H9 (cell line): Measurements from ENCODE around the gene RHOU. TPM values are rescaled to one million over a fixed set of nuclear protein-coding genes. Genes with fewer than 3 reads are reported as not detected.

Source experiments
- DNase-seq: peaks from one replicate; pipeline ENCODE4 v3.0.0-alpha.2; 2017
- H2AFZ ChIP-seq: one replicate; pipeline ENCODE4 v1.6.1; 2013; ENCODE audit warnings: mild to moderate bottlenecking, low read length, control low read depth, moderate library complexity
- H2AK5ac ChIP-seq: 2 replicates; pipeline ENCODE4 v1.6.1; 2013; ENCODE audit warnings: low read length, control low read depth, mixed read lengths; ENCODE audit not compliant: insufficient read length
- H2BK120ac ChIP-seq: one replicate; pipeline ENCODE4 v1.6.1; 2013; ENCODE audit warnings: low read depth, mild to moderate bottlenecking, low read length, control low read depth, inconsistent platforms; ENCODE audit not compliant: poor library complexity, severe bottlenecking
- H2BK12ac ChIP-seq: 2 replicates; pipeline ENCODE4 v1.6.1; 2013; ENCODE audit warnings: low read length, control low read depth, mixed read lengths, low read depth; ENCODE audit not compliant: insufficient read length
- H2BK15ac ChIP-seq: 2 replicates; pipeline ENCODE4 v1.6.1; 2013; ENCODE audit warnings: low read depth, low read length, control low read depth
- H2BK20ac ChIP-seq: one replicate; pipeline ENCODE4 v1.6.1; 2013; ENCODE audit warnings: low read depth, mild to moderate bottlenecking, low read length, control low read depth, inconsistent platforms; ENCODE audit not compliant: poor library complexity, severe bottlenecking
- H2BK5ac ChIP-seq: 2 replicates; pipeline ENCODE4 v1.6.1; 2013; ENCODE audit warnings: low read length, control low read depth, mixed read lengths; ENCODE audit not compliant: insufficient read length
- H3K14ac ChIP-seq: 2 replicates; pipeline ENCODE4 v1.6.1; 2013; ENCODE audit warnings: low read length, control low read depth; ENCODE audit not compliant: insufficient read depth
- H3K18ac ChIP-seq: 2 replicates; pipeline ENCODE4 v1.6.1; 2013; ENCODE audit warnings: low read depth, mild to moderate bottlenecking, mixed read lengths, low read length, control low read depth; ENCODE audit not compliant: insufficient read length
- H3K23ac ChIP-seq: 2 replicates; pipeline ENCODE4 v1.6.1; 2013; ENCODE audit warnings: low read length, control low read depth, mixed read lengths, low read depth; ENCODE audit not compliant: insufficient read length
- H3K23me2 ChIP-seq: 2 replicates; pipeline ENCODE4 v1.6.1; 2013; ENCODE audit warnings: low read depth, mild to moderate bottlenecking, mixed read lengths, low read length, control low read depth; ENCODE audit not compliant: insufficient read length, poor library complexity, severe bottlenecking
- H3K27ac ChIP-seq: 2 replicates; pipeline ENCODE4 v1.5.1; 2013; ENCODE audit warnings: low read length, control low read depth, mixed read lengths, low read depth; ENCODE audit not compliant: insufficient read length
- H3K27me3 ChIP-seq: 2 replicates; pipeline ENCODE4 v1.6.1; 2013; ENCODE audit warnings: low read length, control low read depth, inconsistent platforms; ENCODE audit not compliant: insufficient read depth
- H3K4ac ChIP-seq: 2 replicates; pipeline ENCODE4 v1.6.1; 2013; ENCODE audit warnings: low read depth, mild to moderate bottlenecking, control low read depth, inconsistent platforms, low read length, moderate library complexity
- H3K4me1 ChIP-seq: 2 replicates; pipeline ENCODE4 v1.6.1; 2013; ENCODE audit warnings: low read length, control low read depth, inconsistent platforms; ENCODE audit not compliant: insufficient read depth
- H3K4me2 ChIP-seq: 2 replicates; pipeline ENCODE4 v1.6.1; 2013; ENCODE audit warnings: low read length, control low read depth, mixed read lengths; ENCODE audit not compliant: insufficient read length, insufficient read depth
- H3K56ac ChIP-seq: 2 replicates; pipeline ENCODE4 v1.6.1; 2013; ENCODE audit warnings: low read depth, mild to moderate bottlenecking, mixed read lengths, low read length, control low read depth; ENCODE audit not compliant: insufficient read length
- H3K79me1 ChIP-seq: 2 replicates; pipeline ENCODE4 v1.6.1; 2013; ENCODE audit warnings: low read depth, mild to moderate bottlenecking, moderate library complexity, low read length, control low read depth, inconsistent platforms; ENCODE audit not compliant: insufficient read depth, poor library complexity, severe bottlenecking
- H3K79me2 ChIP-seq: 2 replicates; pipeline ENCODE4 v1.6.1; 2013; ENCODE audit warnings: low read length, control low read depth, inconsistent platforms; ENCODE audit not compliant: insufficient read depth
- H3K9ac ChIP-seq: 2 replicates; pipeline ENCODE4 v1.6.1; 2013; ENCODE audit warnings: low read length, control low read depth, mixed read lengths; ENCODE audit not compliant: insufficient read length; ENCODE audit errors: extremely low read depth
- H3K9me3 ChIP-seq: one replicate; pipeline ENCODE4 v1.6.1; 2013; ENCODE audit warnings: low read depth, low read length, inconsistent platforms; ENCODE audit not compliant: control insufficient read depth
- H3T11ph ChIP-seq: one replicate; pipeline ENCODE4 v1.6.1; 2013; ENCODE audit warnings: mild to moderate bottlenecking, low read length, control low read depth, inconsistent platforms
- H4K20me1 ChIP-seq: one replicate; pipeline ENCODE4 v1.6.1; 2013; ENCODE audit not compliant: control insufficient read depth, insufficient read length, insufficient read depth
- H4K5ac ChIP-seq: 2 replicates; pipeline ENCODE4 v1.6.1; 2013; ENCODE audit warnings: low read depth, mild to moderate bottlenecking, mixed read lengths, low read length, control low read depth; ENCODE audit not compliant: insufficient read length
- H4K8ac ChIP-seq: replicated peaks from 2 replicates; pipeline ENCODE4 v1.6.1; 2013; ENCODE audit warnings: low read length, control low read depth, mixed read lengths, low read depth; ENCODE audit not compliant: insufficient read length
- H4K91ac ChIP-seq: 2 replicates; pipeline ENCODE4 v1.6.1; 2013; ENCODE audit warnings: low read depth, mild to moderate bottlenecking, moderate library complexity, mixed read lengths, low read length, control low read depth; ENCODE audit not compliant: insufficient read length
- H3K27ac Mint-ChIP-seq, 3 experiments: 2 replicates in 2 of 3; 3 replicates in 1 of 3; pipeline ENCODE4 v1.8.0; 2020 to 2021; ENCODE audit warnings: mixed read lengths in 3 of 3, mild to moderate bottlenecking in 1 of 3, moderate library complexity in 1 of 3
- H3K27me3 Mint-ChIP-seq: 2 replicates; pipeline ENCODE4 v1.8.0; 2021; ENCODE audit warnings: low read depth, mild to moderate bottlenecking, moderate library complexity, mixed read lengths
- H3K36me3 Mint-ChIP-seq, 3 experiments: 2 replicates in 2 of 3; 3 replicates in 1 of 3; pipeline ENCODE4 v1.8.0; 2020 to 2021; ENCODE audit warnings: low read depth in 3 of 3, mixed read lengths in 3 of 3; ENCODE audit not compliant: insufficient read depth in 1 of 3
- H3K4me1 Mint-ChIP-seq, 2 experiments: 2 replicates each; pipeline ENCODE4 v1.8.0; 2020; ENCODE audit warnings: mixed read lengths in 2 of 2
- H3K4me3 Mint-ChIP-seq, 2 experiments: 2 replicates in 1 of 2; 3 replicates in 1 of 2; pipeline ENCODE4 v1.8.0; 2020 to 2021; ENCODE audit warnings: mild to moderate bottlenecking in 2 of 2, mixed read lengths in 2 of 2, moderate library complexity in 1 of 2
- H3K9me3 Mint-ChIP-seq, 2 experiments: 2 replicates in 1 of 2; 3 replicates in 1 of 2; pipeline ENCODE4 v1.8.0; 2020; ENCODE audit warnings: mild to moderate bottlenecking in 2 of 2, mixed read lengths in 2 of 2, moderate library complexity in 1 of 2
- WGBS: extraction: QIAGEN DNeasy Blood & Tissue Kit; methylation state at CpG from one replicate; pipeline ENCODE4 v1.1.7; 2013; ENCODE audit warnings: missing lambda C conversion rate, low lambda C conversion rate, mixed read lengths; ENCODE audit not compliant: insufficient read length; ENCODE audit errors: extremely low coverage; 5-methylcytosine and 5-hydroxymethylcytosine counted together
- total RNA-seq: library from RNA; stranded (reverse); gene quantifications from 2 replicates; pipeline ENCODE4 v1.2.1, GENCODE V29; 2021
- TF ChIP-seq, protein P1 (sequence below): fragments of 200-600 bp; sonication (generic); conservative IDR thresholded peaks from 3 replicates; pipeline ENCODE4 v1.8.0; 2021; ENCODE audit warnings: antibody characterized with exemption, mild to moderate bottlenecking

Gene RHOU
- total RNA-seq, 1 experiment from 2014 or later, result 3.9 TPM

DNA sequence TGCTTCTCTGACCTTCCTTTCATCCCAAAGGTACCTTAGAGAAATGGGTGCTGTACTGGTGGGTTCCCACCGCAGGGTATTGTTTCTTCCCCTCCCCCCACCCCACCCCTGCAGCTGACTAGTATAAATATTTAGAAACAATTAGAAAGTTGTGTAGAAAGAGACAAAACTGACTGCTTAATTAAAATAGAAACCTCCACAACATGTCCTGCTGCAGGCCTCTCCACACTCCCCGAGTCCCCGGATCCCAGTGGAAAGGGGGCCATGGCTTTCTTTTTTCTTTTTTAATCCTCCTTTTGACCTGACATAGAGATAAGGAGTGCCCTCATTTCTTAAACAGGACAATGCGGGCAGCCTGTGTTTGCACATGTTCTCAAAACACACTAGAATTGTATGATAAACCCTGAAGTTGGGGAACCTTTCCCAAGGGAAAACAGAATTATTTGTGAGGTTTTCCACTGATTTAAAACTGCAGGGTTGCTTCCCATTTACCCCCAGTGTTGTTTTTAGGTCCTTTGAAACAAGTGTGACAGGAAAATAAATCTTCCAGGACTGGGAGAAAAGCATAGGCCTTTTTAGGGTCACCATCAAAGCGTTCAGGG, 1.7 kb downstream of the RHOU start:
- H3K23me2 ChIP-seq, result peaks cover 10% of the 10 kb centered on the region
- H2BK120ac ChIP-seq, result no peak overlapping the region
- no peaks in the 10 kb centered on the region for H3K9me3 ChIP-seq
- H3K4me1 ChIP-seq, result no peaks in the 10 kb centered on the region
- H3K56ac ChIP-seq, result no peak overlapping the region
- Mint-ChIP-seq H3K27ac (no peak overlapping the region), H3K36me3 (peaks cover 0 to 6% (median 5%) of the 10 kb centered on the region in 3 experiments; a peak in 2 of 7 replicates), H3K4me1 (peaks cover 10 to 16% of the 10 kb centered on the region in 2 experiments), H3K9me3 (no peaks in the 10 kb centered on the region), H3K27me3 (peaks cover 44% of the 10 kb centered on the region), H3K4me3 (peak overlapping the region in 1 of 2 experiments; percentile 87; a peak in 4 of 5 replicates)
- H3K27me3 ChIP-seq, result no peaks in the 10 kb centered on the region; the same call in 1 of the 2 replicates
- H4K5ac ChIP-seq, result no peak overlapping the region
- no peak overlapping the region for H2BK12ac ChIP-seq
- no peak overlapping the region for H3K27ac ChIP-seq
- no peaks in the 10 kb centered on the region for H4K20me1 ChIP-seq
- H3K79me2 ChIP-seq, result no peaks in the 10 kb centered on the region
- H4K91ac ChIP-seq, result no peak overlapping the region
- no peak overlapping the region for H2BK20ac ChIP-seq
- peak overlapping the region; percentile 88 for H3K4me2 ChIP-seq
- H3K14ac ChIP-seq, result no peak overlapping the region
- H2BK15ac ChIP-seq, result no peak overlapping the region
- H4K8ac ChIP-seq, result no peak overlapping the region
- H3T11ph ChIP-seq, result no peak overlapping the region
- no peaks in the 10 kb centered on the region for H3K79me1 ChIP-seq
- H2BK5ac ChIP-seq, result no peak overlapping the region
- H3K23ac ChIP-seq, result no peak overlapping the region
- no peak overlapping the region for H2AK5ac ChIP-seq
- no peak overlapping the region for H3K4ac ChIP-seq
- H2AFZ ChIP-seq, result no peak overlapping the region
- no peak overlapping the region for H3K9ac ChIP-seq
- WGBS, result no CpG with 5 or more reads among the region's 5 CpGs
- DNase-seq, result no peak
- TF ChIP-seq, protein P1, sequence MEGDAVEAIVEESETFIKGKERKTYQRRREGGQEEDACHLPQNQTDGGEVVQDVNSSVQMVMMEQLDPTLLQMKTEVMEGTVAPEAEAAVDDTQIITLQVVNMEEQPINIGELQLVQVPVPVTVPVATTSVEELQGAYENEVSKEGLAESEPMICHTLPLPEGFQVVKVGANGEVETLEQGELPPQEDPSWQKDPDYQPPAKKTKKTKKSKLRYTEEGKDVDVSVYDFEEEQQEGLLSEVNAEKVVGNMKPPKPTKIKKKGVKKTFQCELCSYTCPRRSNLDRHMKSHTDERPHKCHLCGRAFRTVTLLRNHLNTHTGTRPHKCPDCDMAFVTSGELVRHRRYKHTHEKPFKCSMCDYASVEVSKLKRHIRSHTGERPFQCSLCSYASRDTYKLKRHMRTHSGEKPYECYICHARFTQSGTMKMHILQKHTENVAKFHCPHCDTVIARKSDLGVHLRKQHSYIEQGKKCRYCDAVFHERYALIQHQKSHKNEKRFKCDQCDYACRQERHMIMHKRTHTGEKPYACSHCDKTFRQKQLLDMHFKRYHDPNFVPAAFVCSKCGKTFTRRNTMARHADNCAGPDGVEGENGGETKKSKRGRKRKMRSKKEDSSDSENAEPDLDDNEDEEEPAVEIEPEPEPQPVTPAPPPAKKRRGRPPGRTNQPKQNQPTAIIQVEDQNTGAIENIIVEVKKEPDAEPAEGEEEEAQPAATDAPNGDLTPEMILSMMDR, result no peak
- no peak overlapping the region for H3K18ac ChIP-seq
